ENCODE results near the gene HK1.

Gene HK1

DNA sequence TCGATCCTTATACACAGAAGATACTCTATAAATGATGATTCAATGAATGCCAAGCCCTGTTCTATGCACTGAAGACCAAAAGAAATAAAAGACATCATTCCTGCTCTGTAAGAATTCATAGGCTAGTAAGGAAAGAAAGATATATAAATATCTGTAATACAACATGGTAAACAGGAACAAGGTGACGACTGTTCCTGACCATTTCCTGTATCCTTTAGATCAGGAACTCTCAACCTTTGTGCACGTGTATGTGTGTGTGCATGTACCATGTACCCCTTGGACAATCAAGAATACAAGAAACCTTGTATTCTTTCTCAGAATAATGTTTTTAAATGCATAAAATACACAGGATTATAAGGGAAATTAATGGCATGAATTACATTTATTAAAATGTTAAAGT lies 7.3 kb upstream of the HK1 start:
- no peak overlapping the region for H3K27ac ChIP-seq (ENCODE audit: low read length)
- H3K79me2 ChIP-seq (ENCODE audit: insufficient read depth, low read length): no peaks in the 10 kb centered on the region
- H2AFZ ChIP-seq (ENCODE audit: low read depth, low read length): no peak overlapping the region
- ATAC-seq (ENCODE audit: insufficient read depth, low read depth) (no peak), DNase-seq (no peak)
- H4K20me1 ChIP-seq (ENCODE audit: insufficient read depth, low read length): no peaks in the 10 kb centered on the region
- no peak overlapping the region for H3K4me2 ChIP-seq (ENCODE audit: insufficient read depth, low read length)
- TF ChIP-seq CTCF (IDR thresholded peaks at IDR 0.05; ENCODE audit: borderline replicate concordance, extremely low read depth, low read length, poor library complexity, severe bottlenecking) (no peak), EZH2 (IDR thresholded peaks at IDR 0.05; ENCODE audit: borderline replicate concordance, low read depth, low read length, severe bottlenecking) (no peak)
- H3K27me3 ChIP-seq (ENCODE audit: insufficient read depth, low read length, poor library complexity): peaks cover 3% of the 10 kb centered on the region
- H3K9ac ChIP-seq (ENCODE audit: low read depth, low read length): no peak overlapping the region
- H3K9me3 ChIP-seq (ENCODE audit: insufficient read depth, low read length, severe bottlenecking): no peaks in the 10 kb centered on the region
- no peaks in the 10 kb centered on the region for H3K36me3 ChIP-seq (ENCODE audit: insufficient read depth, low read length)
- H3K4me3 ChIP-seq (ENCODE audit: low read depth in 1 of 2, low read length in 2 of 2): no peak overlapping the region
- H3K4me1 ChIP-seq (ENCODE audit: insufficient read depth, low read length): no peaks in the 10 kb centered on the region

DNA sequence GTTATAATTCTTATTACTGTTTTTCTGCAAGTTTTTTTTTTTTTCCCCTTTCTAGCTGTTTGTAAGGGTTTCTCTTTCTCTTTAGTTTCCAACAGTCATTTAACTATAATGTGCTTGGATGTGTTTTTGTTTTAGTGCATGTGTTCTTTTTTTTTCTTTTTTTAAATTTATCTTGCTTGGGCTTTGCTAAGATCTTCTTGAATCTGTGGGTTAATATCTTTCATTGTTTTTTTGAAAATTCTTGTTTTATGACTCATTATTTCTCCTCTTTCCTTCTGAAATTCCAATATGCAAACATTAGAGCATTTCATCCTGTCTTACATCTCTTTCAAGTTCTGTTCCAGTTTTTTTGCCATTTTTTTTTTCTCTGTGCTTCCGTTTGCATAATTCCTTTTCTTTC lies 5.7 kb upstream of the HK1 start:
- Histone ChIP-seq H3K9ac (ENCODE audit: low read depth, low read length) (no peak overlapping the region), H4K20me1 (ENCODE audit: insufficient read depth, low read length) (no peaks in the 10 kb centered on the region), H3K79me2 (ENCODE audit: insufficient read depth, low read length) (no peaks in the 10 kb centered on the region), H3K4me3 (ENCODE audit: low read depth in 1 of 2, low read length in 2 of 2) (no peak overlapping the region), H3K9me3 (ENCODE audit: insufficient read depth, low read length, severe bottlenecking) (no peaks in the 10 kb centered on the region), H2AFZ (ENCODE audit: low read depth, low read length) (no peak overlapping the region), H3K27me3 (ENCODE audit: insufficient read depth, low read length, poor library complexity) (no peaks in the 10 kb centered on the region), H3K4me1 (ENCODE audit: insufficient read depth, low read length) (no peaks in the 10 kb centered on the region), H3K27ac (ENCODE audit: low read length) (no peak overlapping the region), H3K4me2 (ENCODE audit: insufficient read depth, low read length) (no peak overlapping the region), H3K36me3 (ENCODE audit: insufficient read depth, low read length) (no peaks in the 10 kb centered on the region)
- no peak for DNase-seq
- TF ChIP-seq EZH2 (IDR thresholded peaks at IDR 0.05; ENCODE audit: borderline replicate concordance, low read depth, low read length, severe bottlenecking): no peak
- TF ChIP-seq CTCF (IDR thresholded peaks at IDR 0.05; ENCODE audit: borderline replicate concordance, extremely low read depth, low read length, poor library complexity, severe bottlenecking): no peak
- ATAC-seq (ENCODE audit: insufficient read depth, low read depth): no peak

GRCh38 chr10:69275444-69275843 lies 2.9 kb upstream of the HK1 start:
- no peaks in the 10 kb centered on the region for H3K36me3 ChIP-seq (ENCODE audit: insufficient read depth, low read length)
- ATAC-seq (ENCODE audit: insufficient read depth, low read depth) (no peak), DNase-seq (no peak)
- no peak overlapping the region for H2AFZ ChIP-seq (ENCODE audit: low read depth, low read length)
- H4K20me1 ChIP-seq (ENCODE audit: insufficient read depth, low read length): no peaks in the 10 kb centered on the region
- TF ChIP-seq EZH2 (IDR thresholded peaks at IDR 0.05; ENCODE audit: borderline replicate concordance, low read depth, low read length, severe bottlenecking) (no peak), CTCF (IDR thresholded peaks at IDR 0.05; ENCODE audit: borderline replicate concordance, extremely low read depth, low read length, poor library complexity, severe bottlenecking) (no peak)
- no peak overlapping the region for H3K27ac ChIP-seq (ENCODE audit: low read length)
- H3K4me1 ChIP-seq (ENCODE audit: insufficient read depth, low read length): no peaks in the 10 kb centered on the region
- no peak overlapping the region for H3K4me3 ChIP-seq (ENCODE audit: low read depth in 1 of 2, low read length in 2 of 2)
- no peak overlapping the region for H3K9ac ChIP-seq (ENCODE audit: low read depth, low read length)
- H3K79me2 ChIP-seq (ENCODE audit: insufficient read depth, low read length): no peaks in the 10 kb centered on the region
- H3K4me2 ChIP-seq (ENCODE audit: insufficient read depth, low read length): no peak overlapping the region
- H3K9me3 ChIP-seq (ENCODE audit: insufficient read depth, low read length, severe bottlenecking): no peaks in the 10 kb centered on the region
- H3K27me3 ChIP-seq (ENCODE audit: insufficient read depth, low read length, poor library complexity): no peaks in the 10 kb centered on the region

DNA sequence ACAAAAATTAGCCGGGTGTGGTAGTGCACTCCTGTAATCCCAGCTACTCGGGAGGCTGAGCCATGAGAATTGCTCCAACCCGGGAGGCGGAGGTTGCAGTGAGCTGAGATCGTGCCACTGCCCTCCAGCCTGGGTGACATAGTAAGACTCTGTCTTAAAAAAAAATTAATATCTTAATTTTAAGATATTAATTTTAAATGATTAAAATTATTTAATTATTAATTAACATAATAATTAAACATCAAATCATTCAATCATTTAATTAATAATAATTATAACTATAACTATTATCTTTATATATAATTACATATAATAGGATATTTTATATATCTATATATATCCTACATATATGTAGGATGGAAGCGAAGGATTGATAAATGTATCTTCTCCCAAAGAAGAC lies 1.8 kb upstream of the HK1 start:
- no peaks in the 10 kb centered on the region for H3K36me3 ChIP-seq (ENCODE audit: insufficient read depth, low read length)
- no peaks in the 10 kb centered on the region for H3K9me3 ChIP-seq (ENCODE audit: insufficient read depth, low read length, severe bottlenecking)
- H3K4me2 ChIP-seq (ENCODE audit: insufficient read depth, low read length): no peak overlapping the region
- ATAC-seq (ENCODE audit: insufficient read depth, low read depth): no peak
- H2AFZ ChIP-seq (ENCODE audit: low read depth, low read length): no peak overlapping the region
- no peak overlapping the region for H3K27ac ChIP-seq (ENCODE audit: low read length)
- no peak for TF ChIP-seq CTCF (IDR thresholded peaks at IDR 0.05; ENCODE audit: borderline replicate concordance, extremely low read depth, low read length, poor library complexity, severe bottlenecking)
- no peak for TF ChIP-seq EZH2 (IDR thresholded peaks at IDR 0.05; ENCODE audit: borderline replicate concordance, low read depth, low read length, severe bottlenecking)
- no peak overlapping the region for H3K9ac ChIP-seq (ENCODE audit: low read depth, low read length)
- DNase-seq: no peak
- no peaks in the 10 kb centered on the region for H4K20me1 ChIP-seq (ENCODE audit: insufficient read depth, low read length)
- no peaks in the 10 kb centered on the region for H3K4me1 ChIP-seq (ENCODE audit: insufficient read depth, low read length)
- H3K79me2 ChIP-seq (ENCODE audit: insufficient read depth, low read length): no peaks in the 10 kb centered on the region
- no peak overlapping the region for H3K4me3 ChIP-seq (ENCODE audit: low read depth in 1 of 2, low read length in 2 of 2)
- H3K27me3 ChIP-seq (ENCODE audit: insufficient read depth, low read length, poor library complexity): no peaks in the 10 kb centered on the region
